ENCODE data around the gene CDH4.

DNA sequence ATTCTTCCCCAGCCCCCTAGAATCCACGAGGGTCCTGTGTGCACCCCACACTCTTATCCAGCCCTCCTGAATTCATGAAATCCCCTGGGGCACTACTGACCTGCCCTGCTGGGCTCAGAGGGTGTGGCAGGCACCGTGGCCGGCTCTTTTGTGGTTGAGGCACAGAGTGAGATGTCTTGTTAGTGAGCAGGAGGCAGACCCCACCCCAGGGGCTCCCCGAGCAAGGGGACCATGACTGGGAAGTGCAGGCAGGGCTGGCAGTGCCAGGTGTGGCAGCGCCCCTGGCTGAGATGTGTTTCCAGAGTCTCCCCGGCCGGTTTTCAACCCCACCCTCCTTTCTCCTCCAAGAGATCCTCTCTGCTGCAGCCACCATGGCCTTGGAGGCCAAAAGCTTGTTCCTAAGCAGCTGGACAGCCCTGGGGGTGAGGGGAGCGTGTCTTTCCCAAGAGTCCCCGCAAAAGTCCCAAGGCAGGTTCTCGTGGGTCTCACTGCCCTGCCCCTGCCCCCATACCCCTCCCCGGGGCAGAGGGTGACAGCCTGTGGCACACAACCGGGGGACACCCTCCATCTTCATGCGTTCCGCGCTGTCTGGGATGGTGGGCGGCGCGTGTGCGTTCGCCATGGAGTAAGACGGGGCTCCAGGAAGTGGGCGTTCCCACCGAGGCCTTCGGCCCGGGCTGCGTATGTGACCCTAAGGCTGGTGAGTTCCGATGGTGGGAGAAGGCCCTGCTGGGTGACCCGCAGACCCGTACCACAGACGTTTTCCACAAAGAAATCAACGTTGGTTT lies 604.8 kb downstream of the CDH4 start:
- TF ChIP-seq CTCF (conservative IDR thresholded peaks at IDR 0.05): no peak
- no peak for TF ChIP-seq ZFX (IDR thresholded peaks at IDR 0.05)

Measured in C4-2B (cell line).